Activated T-cell treated with anti-CD3 and anti-CD28 coated beads, Interleukin-2, amount 50 U/mL, for 72 hours (primary cell): ENCODE data around the gene TDRD10. TPM values are rescaled to one million over a fixed set of nuclear protein-coding genes. Genes with fewer than 3 reads are reported as not detected.

ENCODE experiments used
- ATAC-seq, 2 donors: fragments of 150-1000 bp; cut with Tn5 transposase; replicated peaks in 1 of 2; 2 replicates each; pipeline ENCODE4 v1.10.0; 2021; ENCODE audit warnings: moderate library complexity in 2 of 2, mild to moderate bottlenecking in 1 of 2
- DNase-seq, 2 donors: peaks; one replicate each; pipeline ENCODE4 v3.0.0; 2021 to 2022; ENCODE audit warnings: mixed read lengths in 1 of 2
- H3K27ac Mint-ChIP-seq: one replicate; pipeline ENCODE4 v1.8.0; 2022; ENCODE audit warnings: mild to moderate bottlenecking, moderate library complexity, mixed read lengths
- H3K27me3 Mint-ChIP-seq: one replicate; pipeline ENCODE4 v1.8.0; 2022; ENCODE audit warnings: low read depth, mixed read lengths
- H3K36me3 Mint-ChIP-seq, 2 donors: one replicate each; pipeline ENCODE4 v1.8.0; 2022; ENCODE audit warnings: mixed read lengths in 2 of 2, mild to moderate bottlenecking in 1 of 2; ENCODE audit not compliant: insufficient read depth in 2 of 2
- H3K4me1 Mint-ChIP-seq: one replicate; pipeline ENCODE4 v1.8.0; 2022; ENCODE audit warnings: low read depth, mixed read lengths
- H3K4me3 Mint-ChIP-seq, 2 donors: one replicate each; pipeline ENCODE4 v1.8.0; 2022; ENCODE audit warnings: mild to moderate bottlenecking in 2 of 2, mixed read lengths in 2 of 2, moderate library complexity in 2 of 2
- H3K9me3 Mint-ChIP-seq, 2 donors: one replicate each; pipeline ENCODE4 v1.8.0; 2022; ENCODE audit warnings: mixed read lengths in 2 of 2
- total RNA-seq, 2 donors: library from RNA; stranded (reverse); gene quantifications; one replicate each; pipeline ENCODE4 v1.2.3, GENCODE V29; 2022

The TDRD10 gene
- total RNA-seq, 2 donors from 2014 or later: 0.86 TPM; not detected in 1

DNA sequence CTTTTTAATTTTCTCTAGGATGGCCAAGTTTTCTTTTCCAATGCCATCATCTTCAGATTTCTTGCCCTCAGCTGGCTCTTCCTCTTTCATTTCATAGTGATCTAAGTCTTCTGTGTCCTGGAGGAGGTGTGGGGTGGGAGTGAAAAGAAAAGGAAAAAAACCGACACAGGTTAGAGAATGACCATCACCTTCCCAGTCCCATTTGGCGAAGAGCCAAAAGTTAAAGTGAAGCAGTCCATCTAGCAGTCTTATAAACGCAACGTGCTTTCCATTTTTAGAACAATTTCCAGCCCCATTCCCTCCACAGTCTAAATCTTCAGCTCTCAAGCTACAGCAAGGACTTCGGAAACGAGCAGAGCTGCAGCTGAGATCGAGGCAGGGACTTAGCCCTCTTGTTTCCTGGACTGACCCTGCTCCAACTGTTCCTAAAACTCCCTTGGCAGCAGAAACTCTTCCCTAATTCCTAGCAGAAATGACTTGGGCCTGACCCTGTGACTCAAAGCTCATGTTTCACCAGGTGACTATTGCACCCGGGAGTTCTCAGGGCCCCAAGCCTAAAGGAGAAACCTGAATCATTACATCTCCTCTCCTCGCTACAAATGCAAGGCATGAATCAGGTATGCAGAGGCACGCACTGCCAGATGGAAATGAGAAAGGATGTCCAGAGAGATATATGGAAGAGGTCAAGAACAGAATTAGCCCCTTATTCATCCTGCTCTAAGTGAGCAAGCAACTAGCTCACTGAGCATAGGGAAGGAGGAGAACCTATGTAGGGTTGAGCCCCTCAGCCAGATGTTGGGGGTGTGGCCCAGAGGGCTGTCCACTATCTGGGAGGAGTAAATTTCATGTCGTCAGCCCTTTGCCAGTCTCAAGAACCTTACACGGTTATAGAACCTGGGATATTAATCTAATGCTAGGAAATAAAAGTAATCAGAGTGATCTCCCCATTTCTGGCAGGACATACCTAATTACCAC, 51.3 kb downstream of the TDRD10 start:
- H3K4me3 Mint-ChIP-seq: no peak overlapping the region
- no peaks in the 10 kb centered on the region for H3K27me3 Mint-ChIP-seq
- H3K27ac Mint-ChIP-seq: peak overlapping the region; percentile 29
- H3K36me3 Mint-ChIP-seq: peaks cover 11 to 31% of the 10 kb centered on the region in 2 donors
- peaks cover 52% of the 10 kb centered on the region for H3K4me1 Mint-ChIP-seq
- no peak for DNase-seq
- H3K9me3 Mint-ChIP-seq: no peaks in the 10 kb centered on the region
- ATAC-seq: no peak

GRCh38 chr1:154556422-154556821, 54.4 kb downstream of the TDRD10 start:
- Mint-ChIP-seq H3K4me1 (peaks cover 50% of the 10 kb centered on the region), H3K9me3 (no peaks in the 10 kb centered on the region), H3K27me3 (no peaks in the 10 kb centered on the region), H3K4me3 (peak overlapping the region; percentile 91 to 96), H3K36me3 (peaks cover 7 to 30% of the 10 kb centered on the region in 2 donors), H3K27ac (peak overlapping the region; percentile 62)
- DNase-seq: no peak
- no peak for ATAC-seq

- Mint-ChIP-seq H3K9me3 (no peaks in the 10 kb centered on the region), H3K27me3 (no peaks in the 10 kb centered on the region), H3K36me3 (peaks cover 7 to 28% of the 10 kb centered on the region in 2 donors), H3K4me3 (peak overlapping the region; percentile 91 to 96), H3K4me1 (peaks cover 50% of the 10 kb centered on the region), H3K27ac (peak overlapping the region; percentile 88)
- DNase-seq (no peak), ATAC-seq (no peak)
Measured at GRCh38 chr1:154557248-154557938, 55.4 kb downstream of the TDRD10 start.

DNA sequence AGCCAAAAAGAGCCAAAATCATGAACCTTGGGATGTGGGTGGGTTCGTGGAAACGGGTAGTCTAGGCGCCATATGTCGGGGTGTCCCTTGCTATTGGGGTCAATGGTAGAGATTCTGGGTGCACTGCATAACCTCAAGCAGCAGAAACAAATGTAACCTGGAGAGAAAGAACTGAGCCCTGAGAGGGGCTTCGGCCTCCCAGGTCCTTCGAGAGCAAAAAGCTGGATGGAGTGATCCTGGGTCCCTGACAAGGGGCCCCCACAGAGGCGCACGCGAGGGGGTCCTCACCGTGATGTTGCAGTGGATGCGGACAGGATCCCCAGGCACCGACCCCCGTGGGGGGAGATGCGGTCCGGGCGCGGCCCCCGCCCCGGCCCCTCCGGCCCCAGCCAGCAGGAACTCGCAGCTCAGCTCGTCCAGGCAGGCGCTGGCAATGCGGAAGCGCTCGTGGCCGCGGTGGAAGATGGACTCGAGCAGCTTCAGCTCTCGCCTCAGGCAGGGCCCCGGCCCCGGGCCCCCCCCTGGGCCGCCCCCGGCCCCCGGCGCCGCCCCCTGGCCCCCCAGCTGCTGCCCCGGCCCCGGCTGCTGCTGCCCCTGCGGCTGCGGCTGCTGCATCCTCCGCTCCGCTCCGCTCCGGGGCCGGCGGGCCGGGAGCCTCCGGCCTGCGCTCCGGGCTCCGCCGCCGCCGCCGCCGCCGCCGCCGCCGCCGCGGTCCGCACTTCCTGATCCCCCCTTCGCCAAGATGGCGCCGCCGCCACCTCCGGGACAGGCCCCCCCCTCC, 56.1 kb downstream of the TDRD10 start, which contains the start of gene UBE2Q1:
Gene UBE2Q1 (minus strand): TSS at position 724 of the 781 bp plus-strand sequence. CDS start 109 bp downstream, at position 615.
- Mint-ChIP-seq H3K4me1 (peaks cover 50% of the 10 kb centered on the region), H3K4me3 (peak within 1 kb of the TSS; percentile 91 to 98), H3K27me3 (no peaks in the 10 kb centered on the region), H3K36me3 (peaks cover 7 to 25% of the 10 kb centered on the region in 2 donors), H3K27ac (peak within 1 kb of the TSS; percentile 88), H3K9me3 (no peaks in the 10 kb centered on the region)
- DNase-seq (peak; percentile 47 to 49), ATAC-seq (no peak)

- DNase-seq (peak; percentile 100), ATAC-seq (peak; percentile 95 to 96)
- H3K9me3 Mint-ChIP-seq: no peaks in the 10 kb centered on the region
- peaks cover 42% of the 10 kb centered on the region for H3K4me1 Mint-ChIP-seq
- peak overlapping the region; percentile 88 for H3K27ac Mint-ChIP-seq
- H3K36me3 Mint-ChIP-seq: peaks cover 7 to 20% of the 10 kb centered on the region in 2 donors
- H3K27me3 Mint-ChIP-seq: no peaks in the 10 kb centered on the region
- peak overlapping the region; percentile 83 to 98 for H3K4me3 Mint-ChIP-seq
Measured at GRCh38 chr1:154558720-154559465, 56.9 kb downstream of the TDRD10 start.

- Mint-ChIP-seq H3K36me3 (peaks cover 7 to 18% of the 10 kb centered on the region in 2 donors), H3K27ac (peak overlapping the region; percentile 76), H3K4me1 (peaks cover 40% of the 10 kb centered on the region), H3K27me3 (no peaks in the 10 kb centered on the region), H3K9me3 (no peaks in the 10 kb centered on the region), H3K4me3 (peak overlapping the region; percentile 83 to 98)
- DNase-seq (peak; percentile 85), ATAC-seq (peak; percentile 50 to 51)
Measured at GRCh38 chr1:154559466-154560044, 57.5 kb downstream of the TDRD10 start.

DNA sequence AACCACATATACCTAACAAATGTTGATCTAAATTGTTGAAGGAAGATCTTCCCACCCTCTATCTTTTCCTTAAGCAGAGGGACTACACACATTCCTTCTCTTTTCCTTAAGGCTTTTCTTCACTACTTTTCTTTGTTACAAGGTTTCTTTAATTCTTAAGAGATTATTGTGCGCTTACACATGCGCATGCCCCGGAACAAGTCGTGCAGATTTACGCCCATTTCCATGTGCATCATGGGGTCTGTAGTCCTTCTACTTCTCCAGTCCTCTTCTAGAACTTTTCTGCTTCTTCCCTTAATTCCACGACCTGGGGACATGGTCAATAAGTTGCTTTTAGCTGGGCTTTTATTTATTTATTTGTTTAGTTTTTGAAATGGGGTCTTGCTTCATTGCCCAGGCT, 63.9 kb downstream of the TDRD10 start:
- H3K4me1 Mint-ChIP-seq: peaks cover 10% of the 10 kb centered on the region
- H3K4me3 Mint-ChIP-seq: no peak overlapping the region
- no peaks in the 10 kb centered on the region for H3K9me3 Mint-ChIP-seq
- DNase-seq (no peak), ATAC-seq (no peak)
- peaks cover 21% of the 10 kb centered on the region for H3K27me3 Mint-ChIP-seq
- H3K27ac Mint-ChIP-seq: no peak overlapping the region
- H3K36me3 Mint-ChIP-seq: no peaks in the 10 kb centered on the region

DNA sequence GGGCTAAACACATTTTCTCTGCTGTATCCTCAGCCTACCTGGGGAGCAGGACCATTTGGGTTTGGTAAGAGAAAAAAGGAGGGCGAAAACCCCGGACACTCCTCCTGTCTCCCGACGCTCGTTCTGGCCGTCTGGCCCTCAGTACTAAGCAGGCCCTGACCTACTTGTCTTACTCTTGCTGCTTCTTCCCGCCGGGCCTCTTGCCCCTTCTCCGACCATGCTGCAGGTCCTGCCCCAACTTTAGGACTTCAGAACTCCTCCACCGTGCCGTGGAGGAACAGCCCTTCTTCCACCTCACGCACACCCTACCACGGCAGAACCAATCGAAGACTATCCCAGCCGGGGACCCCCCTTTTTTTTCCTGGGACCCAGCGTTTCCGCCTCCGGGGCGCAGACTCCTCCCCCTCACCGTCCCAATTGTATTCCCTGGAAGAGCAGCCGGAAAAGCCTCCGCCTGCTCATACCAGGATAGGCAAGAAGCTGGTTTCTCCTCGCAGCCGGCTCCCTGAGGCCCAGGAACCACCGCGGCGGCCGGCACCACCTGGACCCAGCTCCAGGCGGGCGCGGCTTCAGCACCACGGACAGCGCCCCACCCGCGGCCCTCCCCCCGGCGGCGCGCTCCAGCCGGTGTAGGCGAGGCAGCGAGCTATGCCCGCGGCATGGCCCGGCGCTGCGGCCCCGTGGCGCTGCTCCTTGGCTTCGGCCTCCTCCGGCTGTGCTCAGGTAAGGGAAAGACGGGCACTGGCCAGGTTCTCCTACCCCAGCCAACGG, 65.6 kb downstream of the TDRD10 start, which contains the start of gene CHRNB2:
Gene CHRNB2 (plus strand): TSS at position 393 of the 771 bp plus-strand sequence. CDS start 267 bp downstream, at position 660.
- H3K36me3 Mint-ChIP-seq: no peaks in the 10 kb centered on the region
- peaks cover 10% of the 10 kb centered on the region for H3K4me1 Mint-ChIP-seq
- DNase-seq (peak; percentile 80 to 85), ATAC-seq (peak; percentile 88)
- H3K27me3 Mint-ChIP-seq: peaks cover 29% of the 10 kb centered on the region
- no peak within 1 kb of the TSS for H3K27ac Mint-ChIP-seq
- no peaks in the 10 kb centered on the region for H3K9me3 Mint-ChIP-seq
- H3K4me3 Mint-ChIP-seq: peak within 1 kb of the TSS; percentile 71 to 74

- peaks cover 10% of the 10 kb centered on the region for H3K4me1 Mint-ChIP-seq
- H3K9me3 Mint-ChIP-seq: no peaks in the 10 kb centered on the region
- peaks cover 29% of the 10 kb centered on the region for H3K27me3 Mint-ChIP-seq
- H3K4me3 Mint-ChIP-seq: peak overlapping the region; percentile 71 to 74
- no peak for DNase-seq
- no peaks in the 10 kb centered on the region for H3K36me3 Mint-ChIP-seq
- ATAC-seq: no peak
- H3K27ac Mint-ChIP-seq: no peak overlapping the region
Measured at GRCh38 chr1:154568157-154568815, 66.3 kb downstream of the TDRD10 start.

GRCh38 chr1:154571244-154571963, 69.4 kb downstream of the TDRD10 start:
- H3K4me3 Mint-ChIP-seq: no peak overlapping the region
- ATAC-seq (no peak), DNase-seq (no peak)
- no peaks in the 10 kb centered on the region for H3K36me3 Mint-ChIP-seq
- no peak overlapping the region for H3K27ac Mint-ChIP-seq
- H3K4me1 Mint-ChIP-seq: peaks cover 10% of the 10 kb centered on the region
- H3K27me3 Mint-ChIP-seq: peaks cover 27% of the 10 kb centered on the region
- H3K9me3 Mint-ChIP-seq: no peaks in the 10 kb centered on the region
